ENCODE measurements around the gene JPT2.

- no peak for TF ChIP-seq FOXJ3 (CRISPR knock-in tag; IDR thresholded peaks at IDR 0.05; ENCODE audit: borderline replicate concordance)
- TF ChIP-seq, protein P1, sequence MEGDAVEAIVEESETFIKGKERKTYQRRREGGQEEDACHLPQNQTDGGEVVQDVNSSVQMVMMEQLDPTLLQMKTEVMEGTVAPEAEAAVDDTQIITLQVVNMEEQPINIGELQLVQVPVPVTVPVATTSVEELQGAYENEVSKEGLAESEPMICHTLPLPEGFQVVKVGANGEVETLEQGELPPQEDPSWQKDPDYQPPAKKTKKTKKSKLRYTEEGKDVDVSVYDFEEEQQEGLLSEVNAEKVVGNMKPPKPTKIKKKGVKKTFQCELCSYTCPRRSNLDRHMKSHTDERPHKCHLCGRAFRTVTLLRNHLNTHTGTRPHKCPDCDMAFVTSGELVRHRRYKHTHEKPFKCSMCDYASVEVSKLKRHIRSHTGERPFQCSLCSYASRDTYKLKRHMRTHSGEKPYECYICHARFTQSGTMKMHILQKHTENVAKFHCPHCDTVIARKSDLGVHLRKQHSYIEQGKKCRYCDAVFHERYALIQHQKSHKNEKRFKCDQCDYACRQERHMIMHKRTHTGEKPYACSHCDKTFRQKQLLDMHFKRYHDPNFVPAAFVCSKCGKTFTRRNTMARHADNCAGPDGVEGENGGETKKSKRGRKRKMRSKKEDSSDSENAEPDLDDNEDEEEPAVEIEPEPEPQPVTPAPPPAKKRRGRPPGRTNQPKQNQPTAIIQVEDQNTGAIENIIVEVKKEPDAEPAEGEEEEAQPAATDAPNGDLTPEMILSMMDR (IDR thresholded peaks at IDR 0.05): no peak
- TF ChIP-seq ATF3 (CRISPR knock-in tag; conservative IDR thresholded peaks at IDR 0.05): no peak
- TF ChIP-seq, protein P2, sequence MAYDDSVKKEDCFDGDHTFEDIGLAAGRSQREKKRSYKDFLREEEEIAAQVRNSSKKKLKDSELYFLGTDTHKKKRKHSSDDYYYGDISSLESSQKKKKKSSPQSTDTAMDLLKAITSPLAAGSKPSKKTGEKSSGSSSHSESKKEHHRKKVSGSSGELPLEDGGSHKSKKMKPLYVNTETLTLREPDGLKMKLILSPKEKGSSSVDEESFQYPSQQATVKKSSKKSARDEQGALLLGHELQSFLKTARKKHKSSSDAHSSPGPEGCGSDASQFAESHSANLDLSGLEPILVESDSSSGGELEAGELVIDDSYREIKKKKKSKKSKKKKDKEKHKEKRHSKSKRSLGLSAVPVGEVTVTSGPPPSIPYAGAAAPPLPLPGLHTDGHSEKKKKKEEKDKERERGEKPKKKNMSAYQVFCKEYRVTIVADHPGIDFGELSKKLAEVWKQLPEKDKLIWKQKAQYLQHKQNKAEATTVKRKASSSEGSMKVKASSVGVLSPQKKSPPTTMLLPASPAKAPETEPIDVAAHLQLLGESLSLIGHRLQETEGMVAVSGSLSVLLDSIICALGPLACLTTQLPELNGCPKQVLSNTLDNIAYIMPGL (CRISPR knock-in tag; IDR thresholded peaks at IDR 0.05): no peak
- TF ChIP-seq ETV6 (CRISPR knock-in tag; IDR thresholded peaks at IDR 0.05): no peak
- no peak for TF ChIP-seq ZBTB21 (CRISPR knock-in tag; IDR thresholded peaks at IDR 0.05; ENCODE audit: borderline replicate concordance)
- TF ChIP-seq FOXK1 (CRISPR knock-in tag; IDR thresholded peaks at IDR 0.05): no peak
- TF ChIP-seq EMX1 (CRISPR knock-in tag; IDR thresholded peaks at IDR 0.05): no peak
These were observed 2.3 kb downstream of the JPT2 start for GRCh38 chr16:1680361-1680760.

Measured in WTC11 (cell line).